DND-41 (cell line): Measurements from ENCODE around the gene KTI12.
"Not testable (repeated sequence)": the region's sequence is repeated elsewhere in the genome, so short reads cannot be mapped to it uniquely, and the experiment has no call there.

Experiments
- CTCF ChIP-seq: IDR thresholded peaks from 2 replicates; pipeline ENCODE4 v1.5.1; 2012; ENCODE audit warnings: borderline replicate concordance, low read length, moderate library complexity, mild to moderate bottlenecking; ENCODE audit not compliant: poor library complexity, severe bottlenecking; ENCODE audit errors: extremely low read depth
- EZH2 ChIP-seq: IDR thresholded peaks from 3 replicates; pipeline ENCODE4 v1.6.1; 2012; ENCODE audit warnings: borderline replicate concordance, low read depth, mild to moderate bottlenecking, moderate library complexity, low read length, inconsistent platforms; ENCODE audit not compliant: severe bottlenecking

- not testable (repeated sequence) for TF ChIP-seq CTCF, EZH2
Observed at GRCh38 chr1:52077277-52077676, 43.7 kb upstream of the KTI12 start.
